Stimulated activated CD4-positive, alpha-beta T cell treated with anti-CD3 and anti-CD28 coated beads, Interleukin-2, amount 100 ng/mL, for 24 hours (primary cell): ENCODE measurements around the gene CFAP251.
A peak's percentile ranks its signal among the peaks of the same experiment; 100 is the strongest.
"Not testable (repeated sequence)": the region's sequence is repeated elsewhere in the genome, so short reads cannot be mapped to it uniquely, and the experiment has no call there.

Experiments used
- DNase-seq, 2 donors: peaks; one replicate each; pipeline ENCODE4 v3.0.0-alpha.2; 2020

The CFAP251 gene

GRCh38 chr12:121917950-121918678, at the start of gene CFAP251:
Gene CFAP251 (plus strand): TSS chr12:121918592. CDS start chr12:121921306, 2,714 bp downstream.
- peak; percentile 95 to 97 for DNase-seq

GRCh38 chr12:121869229-121869628, 49.2 kb upstream of the CFAP251 start:
- DNase-seq, result not testable (repeated sequence)

GRCh38 chr12:121871467-121871866, 46.9 kb upstream of the CFAP251 start:
- DNase-seq, result no peak

- peak in 1 of 2 donors; percentile 10 for DNase-seq
These were observed 45.7 kb upstream of the CFAP251 start for GRCh38 chr12:121872546-121873215.

- DNase-seq, result no peak
These were observed 45.2 kb upstream of the CFAP251 start for GRCh38 chr12:121873216-121873569.

- no peak for DNase-seq
These were observed 44.3 kb upstream of the CFAP251 start for GRCh38 chr12:121874071-121874470.

- DNase-seq, result no peak
These were observed 42.8 kb upstream of the CFAP251 start for GRCh38 chr12:121875582-121875981.

- DNase-seq, result not testable (repeated sequence)
These were observed 42.3 kb upstream of the CFAP251 start for GRCh38 chr12:121876080-121876447.

- DNase-seq, result no peak
These were observed 35.1 kb upstream of the CFAP251 start for GRCh38 chr12:121883315-121883660.

- DNase-seq, result not testable (repeated sequence)
These were observed 33.3 kb upstream of the CFAP251 start for GRCh38 chr12:121885129-121885528.

GRCh38 chr12:121888083-121888477, 30.3 kb upstream of the CFAP251 start:
- DNase-seq, result no peak

- DNase-seq, result peak; percentile 99
These were observed 29.7 kb upstream of the CFAP251 start, which contains the start of gene PSMD9 for GRCh38 chr12:121888478-121889273. Gene PSMD9 (plus strand): TSS chr12:121888790. CDS start chr12:121888857, 67 bp downstream.

- DNase-seq, result peak in 1 of 2 donors; percentile 10
These were observed 29.1 kb upstream of the CFAP251 start for GRCh38 chr12:121889274-121889624.

GRCh38 chr12:121889661-121890060, 28.7 kb upstream of the CFAP251 start:
- DNase-seq, result not testable (repeated sequence)

GRCh38 chr12:121892673-121893561, 25.5 kb upstream of the CFAP251 start:
- no peak for DNase-seq

- peak; percentile 14 to 37 for DNase-seq
These were observed 24.4 kb upstream of the CFAP251 start for GRCh38 chr12:121893961-121894460.

GRCh38 chr12:121894633-121895032, 23.8 kb upstream of the CFAP251 start:
- DNase-seq, result no peak

- no peak for DNase-seq
These were observed 20.1 kb upstream of the CFAP251 start for GRCh38 chr12:121898287-121898686.

GRCh38 chr12:121899590-121899989, 18.8 kb upstream of the CFAP251 start:
- DNase-seq, result no peak

GRCh38 chr12:121903202-121903601, 15.2 kb upstream of the CFAP251 start:
- no peak for DNase-seq

- no peak for DNase-seq
These were observed 12.6 kb upstream of the CFAP251 start for GRCh38 chr12:121905746-121906145.

- no peak for DNase-seq
These were observed 9.7 kb upstream of the CFAP251 start for GRCh38 chr12:121908702-121909101.
